ENCODE measurements around the gene SAT2. TPM values are rescaled to one million over a fixed set of nuclear protein-coding genes. Genes with fewer than 3 reads are reported as not detected.
A peak's percentile ranks its signal among the peaks of the same experiment; 100 is the strongest.

Gene SAT2
- total and polyA plus RNA-seq, 2 donors from 2014 or later: 74.7 to 430 TPM

- DNase-seq (peak in 1 of 5 donors; percentile 47), FAIRE-seq (no peak)
- no peaks in the 10 kb centered on the region for H3K9me3 ChIP-seq (ENCODE audit: control insufficient read depth in 2 of 3, insufficient read depth in 1 of 3, low read length in 3 of 3)
- H3K4me1 ChIP-seq (ENCODE audit: control insufficient read depth in 2 of 3, insufficient read depth in 2 of 3, low read depth in 1 of 3, low read length in 3 of 3): peaks cover 0 to 6% (median 2%) of the 10 kb centered on the region in 3 donors
- no peaks in the 10 kb centered on the region for H3K27me3 ChIP-seq (ENCODE audit: control insufficient read depth, insufficient read depth, low read length)
- no peaks in the 10 kb centered on the region for H3K36me3 ChIP-seq (ENCODE audit: control insufficient read depth in 2 of 3, insufficient read depth in 3 of 3, low read length in 3 of 3)
- H3K4me3 ChIP-seq (ENCODE audit: low read length in 3 of 3): no peak overlapping the region
- no peak overlapping the region for H3K27ac ChIP-seq (ENCODE audit: low read depth in 2 of 2, low read length in 2 of 2)
- no peak for TF ChIP-seq CTCF (IDR thresholded peaks at IDR 0.05; ENCODE audit: borderline replicate concordance, extremely low read depth, insufficient read depth)
- intact Hi-C loops (cut with DNase I): no loop called here
- H3K9ac ChIP-seq (ENCODE audit: low read length in 3 of 3): no peak overlapping the region
These were observed 27.4 kb upstream of the SAT2 start for GRCh38 chr17:7654832-7655540.

GRCh38 chr17:7652388-7653356, 25.1 kb upstream of the SAT2 start:
- intact Hi-C loops (cut with DNase I): no loop called here
- no peak for TF ChIP-seq CTCF (IDR thresholded peaks at IDR 0.05; ENCODE audit: borderline replicate concordance, extremely low read depth, insufficient read depth)
- no peak overlapping the region for H3K9ac ChIP-seq (ENCODE audit: low read length in 3 of 3)
- H3K4me1 ChIP-seq (ENCODE audit: control insufficient read depth in 2 of 3, insufficient read depth in 2 of 3, low read depth in 1 of 3, low read length in 3 of 3): peaks cover 0 to 6% (median 2%) of the 10 kb centered on the region in 3 donors
- H3K9me3 ChIP-seq (ENCODE audit: control insufficient read depth in 2 of 3, insufficient read depth in 1 of 3, low read length in 3 of 3): no peaks in the 10 kb centered on the region
- peak overlapping the region in 1 of 3 donors; percentile 71 for H3K4me3 ChIP-seq (ENCODE audit: low read length in 3 of 3)
- no peaks in the 10 kb centered on the region for H3K36me3 ChIP-seq (ENCODE audit: control insufficient read depth in 2 of 3, insufficient read depth in 3 of 3, low read length in 3 of 3)
- FAIRE-seq: no peak
- peak in 1 of 5 donors; percentile 25 for DNase-seq
- no peaks in the 10 kb centered on the region for H3K27me3 ChIP-seq (ENCODE audit: control insufficient read depth, insufficient read depth, low read length)
- no peak overlapping the region for H3K27ac ChIP-seq (ENCODE audit: low read depth in 2 of 2, low read length in 2 of 2)

GRCh38 chr17:7651665-7652387, 24.2 kb upstream of the SAT2 start:
- peaks cover 0 to 6% (median 0%) of the 10 kb centered on the region in 3 donors for H3K4me1 ChIP-seq (ENCODE audit: control insufficient read depth in 2 of 3, insufficient read depth in 2 of 3, low read depth in 1 of 3, low read length in 3 of 3)
- FAIRE-seq (no peak), DNase-seq (peak; percentile 80 to 95 (median 85))
- H3K27ac ChIP-seq (ENCODE audit: low read depth in 2 of 2, low read length in 2 of 2): no peak overlapping the region
- H3K4me3 ChIP-seq (ENCODE audit: low read length in 3 of 3): peak overlapping the region; percentile 26 to 71 (median 34)
- no peaks in the 10 kb centered on the region for H3K9me3 ChIP-seq (ENCODE audit: control insufficient read depth in 2 of 3, insufficient read depth in 1 of 3, low read length in 3 of 3)
- peak overlapping the region in 1 of 3 donors; percentile 51 for H3K9ac ChIP-seq (ENCODE audit: low read length in 3 of 3)
- no peaks in the 10 kb centered on the region for H3K27me3 ChIP-seq (ENCODE audit: control insufficient read depth, insufficient read depth, low read length)
- intact Hi-C loops (cut with DNase I): no loop called here
- no peak for TF ChIP-seq CTCF (IDR thresholded peaks at IDR 0.05; ENCODE audit: borderline replicate concordance, extremely low read depth, insufficient read depth)
- H3K36me3 ChIP-seq (ENCODE audit: control insufficient read depth in 2 of 3, insufficient read depth in 3 of 3, low read length in 3 of 3): no peaks in the 10 kb centered on the region
